ENCODE data around the gene CUX1.

The CUX1 gene

DNA sequence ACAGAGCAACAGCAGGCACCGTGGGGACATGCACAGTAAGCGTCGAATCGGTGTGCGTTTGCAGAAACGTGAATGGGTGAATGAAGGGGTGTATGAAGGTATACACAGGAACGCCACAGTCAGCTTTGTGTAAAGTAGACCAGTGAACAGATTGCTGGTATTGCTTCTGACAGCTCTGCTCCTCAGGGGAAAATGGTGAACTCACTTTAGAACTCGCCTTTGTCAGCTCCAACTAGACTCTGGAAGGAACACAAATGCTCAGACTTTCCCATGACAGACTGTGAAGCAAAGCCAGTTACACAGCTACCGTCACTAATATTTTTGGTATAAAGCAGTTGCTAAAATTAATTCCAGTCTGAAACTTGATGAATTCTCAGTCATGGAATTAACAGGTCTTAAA, 78.9 kb downstream of the CUX1 start:
- no peak for DNase-seq (ENCODE audit: low read depth in 2 of 2)

DNA sequence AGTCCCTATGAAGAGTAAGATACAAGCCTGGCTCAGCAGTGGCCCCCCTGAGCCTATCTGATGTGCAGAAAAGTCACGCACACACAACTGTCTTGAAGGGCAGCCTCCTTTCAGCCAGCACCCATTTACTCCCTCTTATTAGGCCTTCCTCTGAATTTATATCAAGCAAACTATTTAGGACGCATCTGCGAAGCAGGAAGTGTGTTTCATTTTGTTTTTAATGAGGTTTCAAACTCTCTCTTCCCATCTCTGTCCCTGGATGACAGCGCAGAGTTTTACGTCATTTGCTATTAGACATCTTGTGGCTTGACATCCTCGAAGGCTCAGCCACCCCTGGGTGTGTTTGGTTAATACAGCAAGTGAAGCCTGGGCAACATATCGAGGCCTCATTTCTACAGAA, 79.5 kb downstream of the CUX1 start:
- no peak for DNase-seq (ENCODE audit: low read depth in 2 of 2)

DNA sequence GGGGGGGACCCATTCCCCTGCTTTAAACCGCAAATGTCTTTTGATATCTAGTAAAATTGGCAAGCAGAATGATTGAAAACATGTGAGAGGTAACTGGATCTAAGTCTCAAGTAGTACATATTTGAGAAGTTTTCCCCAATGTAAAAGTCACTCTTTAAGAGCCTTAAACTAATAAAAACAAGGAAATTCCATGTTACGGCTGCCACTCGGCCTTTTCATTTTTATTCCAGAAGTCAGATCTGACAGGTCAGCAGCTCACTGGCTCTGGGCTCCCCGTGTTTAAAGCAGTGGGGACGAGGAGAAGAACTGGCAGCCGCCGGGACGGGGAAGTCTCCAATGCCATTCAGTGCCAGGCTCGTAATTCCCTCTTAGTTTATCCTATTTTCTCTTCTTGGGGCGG, 80.7 kb downstream of the CUX1 start:
- no peak for DNase-seq (ENCODE audit: low read depth in 2 of 2)

DNA sequence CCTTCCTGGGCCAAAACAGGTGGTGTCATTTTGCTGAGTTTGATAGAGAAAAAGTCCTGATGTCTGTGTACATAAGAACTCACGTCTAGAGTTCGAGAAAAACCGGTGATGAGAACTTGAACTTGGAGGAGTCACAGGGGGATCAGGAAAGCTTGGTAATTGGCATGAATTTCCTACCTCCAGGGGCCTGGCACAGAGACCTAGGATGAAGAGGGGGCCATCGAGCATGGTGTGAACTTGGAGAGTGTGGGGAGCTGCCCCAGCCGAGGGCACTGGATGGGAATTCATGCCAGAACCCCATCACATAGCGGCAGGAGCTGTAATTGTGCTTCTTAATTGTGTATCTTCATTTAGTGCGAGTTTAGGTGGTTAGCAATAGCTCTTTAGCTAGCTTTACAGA, 82.2 kb downstream of the CUX1 start:
- no peak for DNase-seq (ENCODE audit: low read depth in 2 of 2)

DNA sequence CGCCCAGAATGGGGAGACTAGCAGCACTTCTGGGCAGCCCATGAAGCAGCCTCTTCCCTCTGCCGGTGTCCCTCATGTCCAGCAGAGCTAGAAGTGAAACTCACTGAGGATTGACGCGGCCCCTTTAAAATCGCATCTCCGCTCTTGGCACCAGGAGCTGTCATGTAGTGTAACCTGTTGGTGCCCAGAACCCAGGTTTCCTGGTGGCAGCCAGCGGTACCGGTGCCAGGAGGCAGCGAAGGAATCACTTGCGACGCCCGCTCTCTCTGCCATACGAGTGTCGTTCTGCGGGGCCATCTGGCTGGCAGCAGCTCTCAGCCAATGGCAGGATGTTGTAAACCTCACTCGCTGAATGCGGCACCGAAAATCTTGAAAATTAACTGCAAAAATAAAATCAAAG, 82.7 kb downstream of the CUX1 start:
- no peak for DNase-seq (ENCODE audit: low read depth in 2 of 2)

DNA sequence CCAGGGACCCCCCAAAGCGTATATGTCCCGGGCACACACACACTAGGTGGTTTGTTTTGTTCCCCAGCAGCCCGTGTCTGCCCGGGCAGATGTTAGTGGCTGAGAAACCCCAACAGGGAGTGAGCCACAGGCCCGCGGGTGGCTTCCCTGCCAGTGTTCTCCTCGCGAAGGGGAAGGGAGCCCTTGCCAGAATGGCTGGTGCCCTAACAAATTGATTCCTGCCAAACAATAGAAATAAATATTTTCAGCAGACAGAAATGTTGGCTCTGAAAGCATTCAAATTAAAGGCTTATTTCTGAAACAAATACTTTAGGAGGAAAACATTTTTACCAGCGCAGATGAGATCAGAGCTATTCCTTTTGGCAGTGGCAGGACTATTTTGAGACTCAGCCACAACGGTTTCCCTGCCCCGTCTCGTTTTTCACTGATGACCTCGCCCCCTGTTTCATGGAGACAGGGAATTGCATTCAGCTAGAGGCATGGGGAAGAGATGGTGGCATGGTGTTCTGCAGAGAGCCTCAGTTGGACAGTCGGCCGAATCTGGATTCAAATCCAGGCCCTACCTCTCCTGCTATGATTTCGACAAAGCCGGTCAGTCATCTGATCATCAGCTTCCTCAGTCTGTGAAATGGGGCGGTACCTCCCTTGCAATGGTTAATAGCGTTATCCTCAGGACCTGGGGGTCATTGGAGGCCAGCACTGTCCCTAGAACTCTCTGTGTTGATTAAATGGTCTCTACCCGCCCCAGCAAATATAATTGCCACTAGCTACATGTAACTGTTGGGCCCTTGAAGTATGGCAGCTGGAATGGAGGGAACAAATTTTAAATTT, 84.5 kb downstream of the CUX1 start:
- no peak for DNase-seq (ENCODE audit: low read depth in 2 of 2)

DNA sequence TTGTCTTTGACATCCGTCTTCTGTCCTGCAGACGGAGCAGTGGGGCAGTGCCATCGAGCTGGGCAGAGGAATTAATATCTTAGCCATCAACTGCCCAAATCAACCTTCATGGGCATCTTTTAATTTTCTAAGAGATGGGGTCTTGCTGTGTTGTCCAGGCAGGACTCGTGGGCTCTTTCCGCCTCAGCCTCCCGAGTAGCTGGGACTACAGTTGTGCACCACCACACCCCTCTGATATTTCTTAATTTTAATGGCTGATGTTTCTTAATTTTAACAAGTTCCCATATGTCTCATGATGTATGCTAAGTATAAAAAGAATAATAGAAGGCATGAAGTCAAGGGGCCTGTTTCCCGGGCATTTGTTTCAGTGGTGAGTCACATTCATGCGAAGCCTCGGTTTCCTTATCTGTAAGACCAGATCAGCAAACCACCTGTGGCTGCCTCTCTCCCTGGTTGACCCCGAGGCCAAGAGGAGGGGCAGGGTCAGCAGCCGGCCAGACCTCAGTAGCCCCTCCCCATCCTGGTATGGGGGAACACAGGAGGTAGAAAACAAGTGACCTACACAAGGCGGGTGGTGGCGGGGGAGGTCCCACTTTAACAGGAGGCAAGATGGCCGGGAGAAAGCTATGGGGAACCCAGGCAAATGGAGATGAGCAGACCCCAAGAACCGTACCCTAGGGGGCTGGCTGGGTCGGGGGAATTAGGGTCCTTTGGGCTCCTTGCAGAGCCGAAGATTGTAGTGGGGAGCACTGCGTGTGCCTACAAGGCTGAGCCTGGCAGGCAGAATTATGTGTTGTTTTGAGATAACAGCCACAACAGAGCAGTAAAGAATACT, 85.5 kb downstream of the CUX1 start:
- no peak for DNase-seq (ENCODE audit: low read depth in 2 of 2)

DNA sequence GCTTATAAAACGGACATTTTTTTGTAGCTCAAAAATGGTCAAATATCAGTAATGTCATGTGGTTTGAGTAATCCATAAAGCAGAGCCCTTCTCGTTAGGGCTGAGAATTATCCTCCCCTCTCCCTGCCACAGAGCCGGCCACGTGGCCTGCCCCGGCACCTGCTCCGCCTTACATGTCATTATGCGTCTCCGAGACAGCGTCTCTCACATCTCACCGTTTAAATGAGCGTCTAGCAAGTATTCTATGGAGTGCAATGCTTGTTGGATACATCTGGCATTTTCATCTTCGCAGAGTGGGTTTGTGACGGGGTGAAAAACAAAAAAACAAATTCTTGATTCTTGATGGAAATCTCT, 86.1 kb downstream of the CUX1 start:
- DNase-seq (ENCODE audit: low read depth in 2 of 2): no peak

DNA sequence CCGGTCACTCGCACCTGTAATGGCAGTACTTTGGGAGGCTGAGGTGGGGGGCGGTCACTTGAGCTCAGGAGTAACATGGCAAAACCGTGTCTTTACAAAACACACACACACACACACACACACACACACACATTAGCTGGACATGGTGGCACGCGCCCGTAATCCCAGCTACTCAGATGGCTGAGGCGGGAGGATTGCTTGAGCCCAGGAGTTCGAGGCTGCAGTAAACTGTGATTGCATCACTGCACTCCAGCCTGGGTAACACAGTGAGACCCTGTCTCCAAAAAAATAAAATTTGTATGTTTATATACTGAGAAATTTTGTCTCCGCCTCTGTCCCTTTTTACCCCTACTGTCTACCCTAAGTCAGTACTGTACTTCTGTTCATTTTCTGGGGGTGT, 86.6 kb downstream of the CUX1 start:
- no peak for DNase-seq (ENCODE audit: low read depth in 2 of 2)

DNA sequence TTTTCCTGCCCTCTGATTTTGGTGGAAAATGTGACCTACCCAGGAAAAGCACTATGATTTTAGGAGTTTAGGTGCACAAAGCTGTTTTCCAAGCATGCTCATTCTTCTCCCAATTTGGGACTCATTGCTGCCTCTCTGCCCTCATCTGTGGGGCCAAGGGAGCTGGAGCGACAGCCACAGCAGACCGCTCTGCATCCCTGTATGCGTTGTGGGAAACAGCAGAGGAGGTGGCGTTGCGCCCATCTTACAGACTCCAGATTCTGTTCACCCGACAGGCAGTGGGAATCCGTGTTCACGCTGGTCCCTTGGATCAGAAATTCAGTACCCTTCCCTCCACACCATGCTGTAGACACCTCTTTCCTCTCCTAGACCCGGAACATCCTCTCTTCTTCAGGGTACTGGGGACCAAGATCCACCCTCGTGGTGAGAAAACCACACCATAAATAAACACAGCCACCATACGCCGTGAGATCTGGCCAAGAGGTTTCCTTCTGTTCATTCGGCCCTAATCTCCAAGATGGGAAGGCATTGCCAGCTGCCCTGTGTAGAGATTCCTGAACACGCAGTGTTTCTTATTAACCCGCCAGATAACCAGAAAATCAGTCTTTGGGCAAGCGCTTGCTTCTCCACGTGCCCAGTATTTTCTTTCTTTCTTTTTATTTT, 87.9 kb downstream of the CUX1 start:
- no peak for DNase-seq (ENCODE audit: low read depth in 2 of 2)

DNA sequence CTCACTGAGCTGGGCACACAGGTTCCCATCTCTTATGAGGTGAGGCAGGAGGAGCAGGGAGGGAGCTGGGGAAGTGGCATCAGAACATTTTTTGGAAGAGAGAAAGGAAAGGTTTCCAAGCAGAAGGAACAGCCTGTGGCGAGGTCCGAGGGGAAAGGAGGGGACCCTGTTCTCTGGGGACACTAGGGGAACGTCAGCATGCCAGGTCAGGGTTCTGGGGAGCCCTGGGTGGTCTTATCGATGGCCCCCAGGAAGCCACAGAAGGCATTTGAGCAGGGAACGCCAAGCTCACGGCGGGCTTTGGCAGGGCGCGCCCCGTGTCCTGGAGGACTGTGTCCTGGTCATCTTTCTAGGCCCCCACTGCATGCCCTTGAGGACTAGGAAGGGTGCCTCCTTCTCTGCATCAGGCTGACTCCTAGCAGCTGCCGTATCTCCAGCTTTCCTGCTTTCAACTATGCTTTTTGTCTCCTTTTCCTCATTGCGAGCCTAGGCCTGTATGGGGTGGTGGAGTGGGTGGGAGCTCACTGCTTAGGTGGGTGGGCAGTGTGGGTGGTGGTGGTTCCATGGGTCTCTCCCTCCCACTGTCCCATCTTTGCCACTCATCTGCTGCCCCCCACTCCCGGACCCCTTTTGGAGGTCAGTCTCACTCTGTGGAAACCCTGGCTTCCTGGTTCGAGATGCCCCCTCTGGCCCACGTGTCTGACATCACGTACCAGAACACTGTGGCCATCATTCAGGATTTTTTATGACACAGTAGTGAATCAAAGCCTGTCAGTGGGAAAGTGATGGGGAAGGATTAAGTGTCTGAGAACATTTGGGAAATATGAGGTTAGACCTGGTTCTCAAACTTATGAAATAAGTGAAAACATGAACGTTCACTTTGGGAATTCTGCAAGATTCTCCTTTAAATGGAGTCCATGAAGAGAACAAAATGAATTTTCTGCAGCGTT, 89.1 kb downstream of the CUX1 start:
- no peak for DNase-seq (ENCODE audit: low read depth in 2 of 2)

DNA sequence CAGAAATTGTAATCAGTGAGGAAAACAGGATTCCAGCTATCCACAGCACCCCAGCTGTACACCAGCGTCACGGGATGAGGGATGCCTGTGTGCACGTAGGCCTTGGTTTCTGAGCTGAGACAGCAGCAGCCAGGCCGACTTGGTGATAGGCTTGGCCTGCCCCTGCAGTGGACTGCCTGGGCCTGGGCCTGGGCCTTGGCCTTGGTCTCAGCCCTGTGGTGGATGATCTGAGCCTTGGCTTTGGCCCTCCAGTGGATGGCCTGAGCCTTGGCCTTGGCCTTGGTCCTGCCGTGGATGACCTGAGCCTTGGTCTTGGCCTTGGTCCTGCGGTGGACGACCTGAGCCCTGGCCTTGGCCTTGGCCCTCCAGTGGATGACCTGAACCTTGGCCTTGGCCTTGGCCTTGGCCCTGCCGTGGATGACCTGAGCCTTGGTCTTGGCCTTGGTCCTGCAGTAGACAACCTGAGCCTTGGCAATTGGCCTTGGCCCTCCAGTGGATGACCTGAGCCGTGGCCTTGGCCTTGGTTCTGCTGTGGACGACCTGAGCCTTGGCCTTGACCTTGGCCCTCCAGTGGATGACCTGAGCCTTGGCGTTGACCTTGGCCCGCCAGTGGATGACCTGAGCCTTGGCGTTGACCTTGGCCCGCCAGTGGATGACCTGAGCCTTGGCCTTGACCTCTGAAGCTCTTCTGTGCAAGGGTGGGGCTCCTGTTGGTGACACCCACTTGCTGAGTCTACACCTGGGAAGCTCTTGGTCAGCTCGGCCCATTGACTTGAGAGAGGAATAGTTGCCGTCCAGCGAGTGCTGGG, 93.8 kb downstream of the CUX1 start:
- no peak for DNase-seq (ENCODE audit: low read depth in 2 of 2)

DNA sequence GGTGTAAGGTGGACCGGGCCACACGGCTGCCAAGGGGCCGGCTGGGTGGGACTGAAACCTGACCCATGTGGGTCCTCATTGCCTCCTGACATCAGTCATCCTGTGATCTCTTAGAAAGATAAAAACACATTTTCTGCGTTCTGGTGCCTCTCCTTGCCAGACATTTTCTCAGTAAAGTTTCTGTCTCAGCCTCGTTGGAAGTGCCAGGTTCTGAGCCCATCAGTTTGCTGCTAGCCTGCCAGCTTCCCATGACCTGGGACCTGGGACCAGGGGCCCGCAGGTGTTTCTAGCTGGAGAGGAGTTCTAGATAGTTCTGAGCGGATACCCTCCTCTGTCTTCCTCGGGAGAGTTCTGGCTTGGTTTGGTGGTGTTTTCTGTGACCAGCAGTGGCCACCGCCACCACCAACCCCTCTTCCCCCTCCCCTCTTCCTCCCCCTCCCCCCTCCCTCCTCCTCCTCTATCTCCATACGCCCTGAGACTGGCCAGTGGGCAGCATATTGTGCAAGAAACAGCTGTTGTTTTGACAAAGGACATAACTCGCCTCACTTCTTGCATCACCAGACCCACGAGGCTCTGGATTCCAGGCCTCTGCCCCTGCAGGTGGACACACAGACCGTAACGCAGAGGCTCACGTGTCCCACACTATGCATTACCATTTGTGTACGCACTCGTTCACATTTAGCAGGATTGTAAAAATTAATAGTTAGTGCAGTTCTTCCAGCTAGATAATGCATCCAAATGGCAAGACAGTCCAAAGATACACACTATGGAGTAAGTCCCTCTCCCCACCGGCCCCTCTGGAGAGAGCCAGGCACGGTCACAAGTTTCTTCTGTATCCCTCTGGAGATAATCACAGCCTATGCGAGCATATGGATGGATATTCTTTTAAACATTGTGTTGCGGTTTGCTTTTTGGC, 94.6 kb downstream of the CUX1 start:
- DNase-seq (ENCODE audit: low read depth in 2 of 2): no peak

DNA sequence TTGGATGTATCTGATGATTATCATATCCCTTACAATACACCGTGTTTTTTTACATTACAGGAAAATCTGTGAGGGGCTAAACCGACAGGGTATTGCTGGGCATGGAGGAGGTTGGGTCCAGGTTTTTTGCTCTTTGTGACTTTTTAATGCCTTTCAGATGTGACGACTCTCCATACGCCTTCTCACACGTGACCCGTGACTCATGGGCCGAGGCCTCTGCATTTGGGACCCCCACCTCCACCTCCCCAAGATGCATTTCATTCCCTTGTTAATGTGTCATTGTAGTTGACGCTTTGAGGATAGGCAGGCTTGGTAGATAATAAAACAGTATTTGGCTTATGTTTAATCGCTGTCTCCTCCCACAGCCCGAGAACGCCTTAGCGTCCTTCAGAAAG, 95.3 kb downstream of the CUX1 start:
- DNase-seq (ENCODE audit: low read depth in 2 of 2): no peak

DNA sequence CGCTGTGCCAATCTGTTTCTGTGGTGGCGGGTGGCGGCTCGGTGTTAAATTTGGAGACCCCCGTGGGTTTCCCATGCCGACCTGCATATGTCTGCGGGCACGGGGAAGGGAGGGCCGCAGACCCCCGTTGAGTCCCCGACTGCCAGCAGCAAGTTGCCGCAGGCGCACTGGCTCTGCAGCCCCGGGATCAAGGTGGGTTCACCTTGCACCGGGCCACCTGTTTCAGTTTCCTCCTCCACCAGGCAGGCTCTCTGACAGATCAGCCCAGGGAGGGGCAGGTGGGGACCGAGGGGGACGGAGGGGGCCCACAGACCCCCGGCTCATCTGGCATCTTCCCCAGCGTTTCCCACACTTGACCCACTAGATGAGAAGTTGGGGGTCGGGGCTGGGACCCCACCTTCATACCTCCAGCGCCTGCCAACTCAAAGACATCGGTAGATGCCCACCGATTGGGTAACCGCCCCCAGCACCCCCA, 95.9 kb downstream of the CUX1 start:
- DNase-seq (ENCODE audit: low read depth in 2 of 2): no peak

DNA sequence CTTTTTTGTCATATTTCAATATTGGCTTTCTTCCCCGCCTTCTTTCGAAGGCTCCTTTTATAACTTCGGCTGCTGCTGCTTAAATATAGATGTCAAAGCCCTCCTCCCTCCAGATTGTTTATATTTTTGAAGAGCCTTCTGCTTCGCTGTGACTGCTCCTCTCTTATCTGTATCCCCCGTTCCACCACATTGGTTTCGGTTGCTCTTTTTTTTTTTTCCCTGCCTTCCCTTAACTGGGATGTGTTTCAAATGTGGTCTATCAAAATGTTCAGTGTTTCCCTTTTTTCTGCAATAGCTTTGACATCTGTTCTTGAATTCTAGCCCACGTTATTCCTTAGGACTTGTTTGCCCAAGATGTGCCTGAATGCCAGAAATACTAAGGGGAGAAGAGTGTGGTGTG, 96.4 kb downstream of the CUX1 start:
- DNase-seq (ENCODE audit: low read depth in 2 of 2): no peak

DNA sequence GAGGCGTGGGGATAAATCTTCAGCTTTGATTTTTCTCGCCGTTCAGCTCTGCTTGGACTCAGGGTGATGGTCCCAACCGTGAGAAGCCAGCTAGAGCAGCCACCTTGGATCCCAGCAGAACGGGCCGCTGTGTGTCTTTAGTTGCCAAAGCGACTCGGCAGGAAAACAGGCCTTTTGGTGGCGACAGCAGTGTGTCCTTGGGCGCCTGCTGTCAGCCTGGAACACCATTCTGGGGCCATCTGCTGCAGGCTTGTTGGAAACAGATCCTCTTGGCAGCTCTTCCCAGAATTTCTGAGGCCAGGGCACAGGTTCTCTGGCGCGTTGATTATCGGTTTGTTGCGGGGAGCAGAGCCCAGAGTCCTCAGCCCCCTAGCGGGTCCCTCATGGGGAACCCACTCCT, 97.6 kb downstream of the CUX1 start:
- no peak for DNase-seq (ENCODE audit: low read depth in 2 of 2)

DNA sequence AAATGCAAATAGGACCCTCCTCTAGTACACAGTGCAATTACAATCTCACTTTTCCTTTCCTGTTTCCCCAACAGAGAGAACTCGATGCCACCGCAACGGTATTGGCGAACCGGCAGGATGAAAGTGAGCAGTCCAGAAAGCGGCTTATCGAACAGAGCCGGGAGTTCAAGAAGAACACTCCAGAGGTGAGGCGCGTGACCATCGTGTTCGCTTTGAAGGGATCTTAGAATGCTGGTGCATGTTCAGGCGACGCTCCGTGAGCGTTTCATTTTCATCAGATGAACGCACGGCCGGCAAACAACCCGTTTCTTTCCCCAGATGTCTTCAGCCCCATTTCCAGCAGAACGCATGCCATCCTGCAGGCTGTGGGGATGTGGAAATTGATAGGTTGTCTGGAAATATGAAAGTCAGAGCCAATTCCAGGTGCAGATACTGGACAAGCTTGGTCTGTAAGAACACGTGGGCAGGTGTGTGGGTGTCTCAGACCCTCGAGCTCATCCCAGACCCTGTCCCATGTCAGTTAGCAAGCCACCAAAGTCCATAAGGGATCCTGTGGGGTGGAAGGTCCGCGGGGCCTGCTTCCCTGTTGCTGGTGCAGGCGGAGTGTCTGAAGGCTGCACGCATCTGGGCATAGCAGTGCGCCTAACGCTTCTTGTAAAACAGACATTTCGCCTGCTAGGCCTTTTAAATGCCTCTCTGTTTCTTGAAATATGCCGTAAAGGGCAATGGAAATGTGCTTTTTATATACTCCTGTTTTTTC, 98.8 kb downstream of the CUX1 start:
- DNase-seq (ENCODE audit: low read depth in 2 of 2): no peak

DNA sequence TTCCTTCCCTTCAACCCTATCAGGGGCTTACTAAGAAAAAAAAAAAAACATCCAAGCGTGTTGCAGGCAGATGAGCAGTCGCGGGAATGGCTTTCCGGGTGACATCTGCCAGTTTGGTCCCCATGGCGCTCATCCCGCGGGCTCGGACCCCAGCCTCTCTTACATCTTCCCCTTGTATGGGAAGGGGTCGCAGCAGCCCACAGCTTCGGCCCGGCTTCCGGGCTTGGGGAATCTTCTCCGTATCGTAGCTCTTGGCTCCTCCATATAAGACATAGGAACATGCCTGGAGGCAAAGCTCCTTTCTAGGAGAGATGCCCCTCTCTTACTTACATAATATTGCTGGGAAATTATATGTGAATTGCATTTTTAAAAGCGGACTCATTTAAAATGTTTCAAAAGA, 99.5 kb downstream of the CUX1 start:
- DNase-seq (ENCODE audit: low read depth in 2 of 2): no peak

Data from stimulated activated CD8-positive, alpha-beta memory T cell treated with anti-CD3 and anti-CD28 coated beads, Interleukin-7, amount 100 ng/mL, for 4 hours (primary cell).